Chondrocyte (in vitro differentiated cells): ENCODE measurements around the gene DTX4. TPM values are rescaled to one million over a fixed set of nuclear protein-coding genes. Genes with fewer than 3 reads are reported as not detected.

Source experiments
- DNase-seq: peaks from one replicate; pipeline ENCODE4 v3.0.0; 2021; ENCODE audit warnings: mixed read lengths, low spot score
- H3K27ac Mint-ChIP-seq: one replicate; pipeline ENCODE4 v1.8.0; 2021; ENCODE audit warnings: mild to moderate bottlenecking, moderate library complexity, mixed read lengths; ENCODE audit not compliant: unreplicated experiment
- H3K27me3 Mint-ChIP-seq: 2 replicates; pipeline ENCODE4 v1.8.0; 2021; ENCODE audit warnings: low read depth, mixed read lengths
- H3K36me3 Mint-ChIP-seq: 2 replicates; pipeline ENCODE4 v1.8.0; 2021; ENCODE audit warnings: low read depth, mixed read lengths
- H3K4me1 Mint-ChIP-seq: 2 replicates; pipeline ENCODE4 v1.8.0; 2021; ENCODE audit warnings: low read depth, mild to moderate bottlenecking, mixed read lengths
- H3K4me3 Mint-ChIP-seq: one replicate; pipeline ENCODE4 v1.8.0; 2021; ENCODE audit warnings: mild to moderate bottlenecking, moderate library complexity, mixed read lengths; ENCODE audit not compliant: unreplicated experiment
- H3K9me3 Mint-ChIP-seq: 2 replicates; pipeline ENCODE4 v1.8.0; 2021; ENCODE audit warnings: low read depth, mixed read lengths
- CTCF ChIP-seq: fragments of 200-600 bp; sonication (generic); IDR thresholded peaks from 2 replicates; pipeline ENCODE4 v1.5.0; 2021; ENCODE audit warnings: antibody characterized with exemption, mild to moderate bottlenecking, moderate library complexity
- total RNA-seq: library from RNA; stranded (reverse); gene quantifications from 3 replicates; pipeline ENCODE4 v1.2.1, GENCODE V29; 2021

The DTX4 gene
- total RNA-seq, 1 donor from 2014 or later: 3.4 TPM

GRCh38 chr11:59212744-59213631 is 41.1 kb downstream of the DTX4 start, which contains the start of gene MPEG1:
Gene MPEG1 (minus strand): TSS chr11:59212927. CDS start chr11:59212865, 62 bp downstream.
- DNase-seq: no peak
- peaks cover 43% of the 10 kb centered on the region for H3K27me3 Mint-ChIP-seq
- TF ChIP-seq CTCF: no peak

GRCh38 chr11:59214141-59214893 is 42.4 kb downstream of the DTX4 start:
- Mint-ChIP-seq H3K27me3 (peaks cover 49% of the 10 kb centered on the region), H3K27ac (no peak overlapping the region), H3K36me3 (no peaks in the 10 kb centered on the region), H3K4me1 (peaks cover 12% of the 10 kb centered on the region), H3K4me3 (no peak overlapping the region), H3K9me3 (no peaks in the 10 kb centered on the region)
- no peak for DNase-seq
- no peak for TF ChIP-seq CTCF

More at GRCh38 chr11:59212744-59213631, 41.1 kb downstream of the DTX4 start, which contains the start of gene MPEG1:
- Mint-ChIP-seq H3K9me3 (no peaks in the 10 kb centered on the region), H3K4me1 (peaks cover 25% of the 10 kb centered on the region), H3K4me3 (no peak within 1 kb of the TSS), H3K36me3 (no peaks in the 10 kb centered on the region), H3K27ac (no peak within 1 kb of the TSS)

GRCh38 chr11:59216641-59217564 is 45.0 kb downstream of the DTX4 start:
- H3K4me3 Mint-ChIP-seq: no peak overlapping the region
- H3K36me3 Mint-ChIP-seq: no peaks in the 10 kb centered on the region
- H3K27me3 Mint-ChIP-seq: peaks cover 44% of the 10 kb centered on the region
- no peak for DNase-seq
- H3K27ac Mint-ChIP-seq: no peak overlapping the region
- peaks cover 11% of the 10 kb centered on the region for H3K4me1 Mint-ChIP-seq
- no peaks in the 10 kb centered on the region for H3K9me3 Mint-ChIP-seq
- TF ChIP-seq CTCF: no peak

- no peak for DNase-seq
- TF ChIP-seq CTCF: no peak
- Mint-ChIP-seq H3K27ac (no peak overlapping the region), H3K4me1 (peaks cover 11% of the 10 kb centered on the region), H3K9me3 (no peaks in the 10 kb centered on the region), H3K27me3 (peaks cover 34% of the 10 kb centered on the region), H3K4me3 (no peak overlapping the region), H3K36me3 (no peaks in the 10 kb centered on the region)
Measured at GRCh38 chr11:59218319-59218718, 46.4 kb downstream of the DTX4 start.
